Trophoblast cell (in vitro differentiated cells and primary cell): ENCODE data around the gene RAMP3.

ENCODE experiments used
- DNase-seq, 2 donors: peaks; one replicate each; pipeline ENCODE4 v3.0.0-alpha.2; 2016
- H2AFZ ChIP-seq: 2 replicates; pipeline ENCODE4 v1.6.1; 2013; ENCODE audit warnings: low read length, moderate library complexity, mild to moderate bottlenecking; ENCODE audit not compliant: insufficient read depth, poor library complexity
- H2AK5ac ChIP-seq: 2 replicates; pipeline ENCODE4 v1.6.1; 2013; ENCODE audit warnings: mild to moderate bottlenecking, low read length
- H2BK120ac ChIP-seq: 2 replicates; pipeline ENCODE4 v1.6.1; 2013; ENCODE audit warnings: low read length, mild to moderate bottlenecking, moderate library complexity; ENCODE audit not compliant: insufficient read depth, poor library complexity
- H2BK12ac ChIP-seq: 2 replicates; pipeline ENCODE4 v1.6.1; 2013; ENCODE audit warnings: mild to moderate bottlenecking, low read length, moderate library complexity
- H2BK5ac ChIP-seq: 2 replicates; pipeline ENCODE4 v1.6.1; 2013; ENCODE audit warnings: low read length, low read depth, moderate library complexity, mild to moderate bottlenecking; ENCODE audit not compliant: poor library complexity
- H3K14ac ChIP-seq: 2 replicates; pipeline ENCODE4 v1.6.1; 2013; ENCODE audit warnings: mild to moderate bottlenecking, low read length
- H3K18ac ChIP-seq: 2 replicates; pipeline ENCODE4 v1.6.1; 2013; ENCODE audit warnings: mild to moderate bottlenecking, low read length
- H3K23ac ChIP-seq: 2 replicates; pipeline ENCODE4 v1.6.1; 2013; ENCODE audit warnings: low read length
- H3K27ac ChIP-seq: 2 replicates; pipeline ENCODE4 v1.5.1; 2013; ENCODE audit warnings: low read depth, mild to moderate bottlenecking, inconsistent platforms, low read length, moderate library complexity
- H3K27me3 ChIP-seq: 2 replicates; pipeline ENCODE4 v1.6.1; 2013; ENCODE audit warnings: inconsistent platforms, mild to moderate bottlenecking, low read length, moderate library complexity; ENCODE audit not compliant: insufficient read depth
- H3K36me3 ChIP-seq, 2 experiments: 1 replicate in 1 of 2; 2 replicates in 1 of 2; pipeline ENCODE4 v1.6.1; 2013; ENCODE audit warnings: low read length in 2 of 2, mild to moderate bottlenecking in 2 of 2, moderate library complexity in 1 of 2; ENCODE audit not compliant: insufficient read depth in 2 of 2, control insufficient read depth in 1 of 2
- H3K4ac ChIP-seq: 2 replicates; pipeline ENCODE4 v1.6.1; 2013; ENCODE audit warnings: low read depth, mild to moderate bottlenecking, low read length, moderate library complexity
- H3K4me1 ChIP-seq, 2 experiments: 1 replicate in 1 of 2; 2 replicates in 1 of 2; pipeline ENCODE4 v1.6.1; 2013; ENCODE audit warnings: low read length in 2 of 2, mild to moderate bottlenecking in 2 of 2, moderate library complexity in 1 of 2; ENCODE audit not compliant: insufficient read depth in 2 of 2, control insufficient read depth in 1 of 2
- H3K4me2 ChIP-seq: 2 replicates; pipeline ENCODE4 v1.6.1; 2013; ENCODE audit warnings: inconsistent platforms, mild to moderate bottlenecking, low read length, moderate library complexity
- H3K4me3 ChIP-seq: 2 replicates; pipeline ENCODE4 v1.5.1; 2013; ENCODE audit warnings: mild to moderate bottlenecking, low read depth, low read length, inconsistent platforms
- H3K79me1 ChIP-seq: one replicate; pipeline ENCODE4 v1.6.1; 2013; ENCODE audit warnings: low read length
- H3K79me2 ChIP-seq: 2 replicates; pipeline ENCODE4 v1.6.1; 2013; ENCODE audit warnings: low read length, mild to moderate bottlenecking; ENCODE audit not compliant: control insufficient read depth, insufficient read depth, poor library complexity
- H3K9ac ChIP-seq: 2 replicates; pipeline ENCODE4 v1.6.1; 2013; ENCODE audit warnings: mild to moderate bottlenecking, low read length
- H3K9me3 ChIP-seq: 2 replicates; pipeline ENCODE4 v1.6.1; 2013; ENCODE audit warnings: low read depth, mild to moderate bottlenecking, control low read depth, inconsistent platforms, low read length; ENCODE audit not compliant: insufficient read depth
- H4K12ac ChIP-seq: 2 replicates; pipeline ENCODE4 v1.6.1; 2013; ENCODE audit warnings: low read depth, mild to moderate bottlenecking, low read length, moderate library complexity
- H4K8ac ChIP-seq: 2 replicates; pipeline ENCODE4 v1.6.1; 2013; ENCODE audit warnings: low read depth, mild to moderate bottlenecking, low read length, moderate library complexity
- H4K91ac ChIP-seq: one replicate; pipeline ENCODE4 v1.6.1; 2013; ENCODE audit warnings: low read depth, mild to moderate bottlenecking, low read length, moderate library complexity
- WGBS: extraction: QIAGEN DNeasy Blood & Tissue Kit; methylation state at CpG from one replicate; pipeline ENCODE4 v1.1.7; 2013; ENCODE audit warnings: missing lambda C conversion rate; ENCODE audit not compliant: insufficient read length, insufficient coverage; ENCODE audit errors: extremely low coverage; 5-methylcytosine and 5-hydroxymethylcytosine counted together

Gene RAMP3

GRCh38 chr7:45133352-45133751, 24.2 kb upstream of the RAMP3 start:
- Histone ChIP-seq H2BK12ac (no peak overlapping the region), H3K79me2 (no peaks in the 10 kb centered on the region), H2BK120ac (no peak overlapping the region), H3K14ac (no peak overlapping the region), H4K91ac (no peak overlapping the region), H3K36me3 (no peaks in the 10 kb centered on the region), H3K23ac (no peak overlapping the region), H2AK5ac (no peak overlapping the region), H3K4ac (no peak overlapping the region), H3K4me3 (no peak overlapping the region), H3K27ac (no peak overlapping the region), H3K4me2 (no peak overlapping the region), H3K27me3 (no peaks in the 10 kb centered on the region), H3K4me1 (no peaks in the 10 kb centered on the region), H3K79me1 (no peaks in the 10 kb centered on the region), H3K18ac (no peak overlapping the region), H4K8ac (no peak overlapping the region), H2BK5ac (no peak overlapping the region), H3K9me3 (no peaks in the 10 kb centered on the region), H2AFZ (no peak overlapping the region), H4K12ac (no peak overlapping the region), H3K9ac (no peak overlapping the region)
- no CpG with 5 or more reads among the region's 4 CpGs for WGBS
- DNase-seq, result no peak

- Histone ChIP-seq H3K18ac (no peak overlapping the region), H2AFZ (no peak overlapping the region), H3K9me3 (no peaks in the 10 kb centered on the region), H3K79me2 (no peaks in the 10 kb centered on the region), H2BK12ac (no peak overlapping the region), H3K4me1 (no peaks in the 10 kb centered on the region), H2BK5ac (no peak overlapping the region), H3K23ac (no peak overlapping the region), H4K8ac (no peak overlapping the region), H2BK120ac (no peak overlapping the region), H3K79me1 (no peaks in the 10 kb centered on the region), H4K91ac (no peak overlapping the region), H3K4ac (no peak overlapping the region), H2AK5ac (no peak overlapping the region), H4K12ac (no peak overlapping the region), H3K9ac (no peak overlapping the region), H3K4me3 (no peak overlapping the region), H3K4me2 (no peak overlapping the region), H3K14ac (no peak overlapping the region), H3K27me3 (no peaks in the 10 kb centered on the region), H3K36me3 (no peaks in the 10 kb centered on the region), H3K27ac (no peak overlapping the region)
- no CpG with 5 or more reads among the region's 7 CpGs for WGBS
- DNase-seq, result no peak
Measured at GRCh38 chr7:45133877-45134276, 23.7 kb upstream of the RAMP3 start.

- no peak overlapping the region for H2BK120ac ChIP-seq
- H2AK5ac ChIP-seq, result no peak overlapping the region
- no peak overlapping the region for H4K12ac ChIP-seq
- no peak overlapping the region for H3K9ac ChIP-seq
- H4K8ac ChIP-seq, result no peak overlapping the region
- H3K4me1 ChIP-seq, result no peaks in the 10 kb centered on the region
- H3K4me2 ChIP-seq, result no peak overlapping the region
- H2BK12ac ChIP-seq, result no peak overlapping the region
- no peak overlapping the region for H2BK5ac ChIP-seq
- H3K27me3 ChIP-seq, result no peaks in the 10 kb centered on the region
- no CpG with 5 or more reads among the region's 9 CpGs for WGBS
- H3K4ac ChIP-seq, result no peak overlapping the region
- H2AFZ ChIP-seq, result no peak overlapping the region
- H3K14ac ChIP-seq, result no peak overlapping the region
- H3K36me3 ChIP-seq, result no peaks in the 10 kb centered on the region
- H3K79me2 ChIP-seq, result no peaks in the 10 kb centered on the region
- no peak overlapping the region for H3K27ac ChIP-seq
- no peak overlapping the region for H3K4me3 ChIP-seq
- no peaks in the 10 kb centered on the region for H3K9me3 ChIP-seq
- H3K79me1 ChIP-seq, result no peaks in the 10 kb centered on the region
- no peak overlapping the region for H3K18ac ChIP-seq
- no peak overlapping the region for H4K91ac ChIP-seq
- H3K23ac ChIP-seq, result no peak overlapping the region
- peak; percentile 47 to 91 for DNase-seq
Measured at GRCh38 chr7:45136106-45137060, 21.2 kb upstream of the RAMP3 start.

- no peak for DNase-seq
- Histone ChIP-seq H3K27me3 (no peaks in the 10 kb centered on the region), H3K79me1 (no peaks in the 10 kb centered on the region), H3K4me2 (no peak overlapping the region), H3K4me3 (no peak overlapping the region), H3K23ac (no peak overlapping the region), H2AK5ac (no peak overlapping the region), H3K27ac (no peak overlapping the region), H2BK120ac (no peak overlapping the region), H3K18ac (no peak overlapping the region), H4K12ac (no peak overlapping the region), H4K91ac (no peak overlapping the region), H3K9me3 (no peaks in the 10 kb centered on the region), H3K4me1 (no peaks in the 10 kb centered on the region), H3K79me2 (no peaks in the 10 kb centered on the region), H2BK12ac (no peak overlapping the region), H4K8ac (no peak overlapping the region), H3K9ac (no peak overlapping the region), H2AFZ (no peak overlapping the region), H3K36me3 (no peaks in the 10 kb centered on the region), H3K4ac (no peak overlapping the region), H3K14ac (no peak overlapping the region), H2BK5ac (no peak overlapping the region)
- no CpG with 5 or more reads among the region's 10 CpGs for WGBS
Measured at GRCh38 chr7:45138433-45139267, 18.9 kb upstream of the RAMP3 start.
